DOHH2 (cell line): ENCODE data around the gene ENPP6.

Source experiments
- H3F3A ChIP-seq: fragments of 200-600 bp; sonication (generic), shearing (Covaris generic); 2 replicates; pipeline ENCODE4 v1.6.0; 2016; ENCODE audit warnings: antibody characterized with exemption, mild to moderate bottlenecking; ENCODE audit not compliant: control insufficient read depth, insufficient read depth
- H3K27ac ChIP-seq: fragments of 200-600 bp; sonication (generic); 2 replicates; pipeline ENCODE4 v1.5.1; 2014; ENCODE audit warnings: low read depth, mild to moderate bottlenecking, low read length, moderate library complexity
- H3K27me3 ChIP-seq: fragments of 200-600 bp; sonication (generic); 2 replicates; pipeline ENCODE4 v1.6.1; 2014; ENCODE audit warnings: mild to moderate bottlenecking, low read length, mixed read lengths; ENCODE audit not compliant: control insufficient read depth
- H3K36me3 ChIP-seq: fragments of 200-600 bp; sonication (generic); 2 replicates; pipeline ENCODE4 v1.6.1; 2014; ENCODE audit warnings: mild to moderate bottlenecking, low read length, moderate library complexity, mixed read lengths; ENCODE audit not compliant: control insufficient read depth
- H3K4me1 ChIP-seq: fragments of 200-600 bp; sonication (generic); 2 replicates; pipeline ENCODE4 v1.6.1; 2014; ENCODE audit warnings: mild to moderate bottlenecking, low read length, mixed read lengths; ENCODE audit not compliant: control insufficient read depth
- H3K4me2 ChIP-seq: fragments of 200-600 bp; sonication (generic); 2 replicates; pipeline ENCODE4 v1.6.0; 2014; ENCODE audit warnings: mild to moderate bottlenecking, low read length, moderate library complexity
- H3K4me3 ChIP-seq: fragments of 200-600 bp; sonication (generic); 2 replicates; pipeline ENCODE4 v1.5.1; 2014; ENCODE audit warnings: mild to moderate bottlenecking, low read length, mixed read lengths
- H3K79me2 ChIP-seq: fragments of 200-600 bp; sonication (generic); 2 replicates; pipeline ENCODE4 v1.6.1; 2014; ENCODE audit warnings: mild to moderate bottlenecking, low read length, mixed read lengths; ENCODE audit not compliant: control insufficient read depth
- H3K9me2 ChIP-seq: fragments of 200-600 bp; sonication (generic); replicated peaks from 2 replicates; pipeline ENCODE4 v1.6.1; 2014; ENCODE audit warnings: mild to moderate bottlenecking, low read length, mixed read lengths; ENCODE audit not compliant: control insufficient read depth
- H3K9me3 ChIP-seq: fragments of 200-600 bp; sonication (generic); 2 replicates; pipeline ENCODE4 v1.6.1; 2014; ENCODE audit warnings: antibody characterized with exemption, low read length, mixed read lengths; ENCODE audit not compliant: control insufficient read depth, insufficient read depth
- H4K20me1 ChIP-seq: fragments of 200-600 bp; sonication (generic); 2 replicates; pipeline ENCODE4 v1.6.0; 2014; ENCODE audit warnings: low read depth, mild to moderate bottlenecking, antibody characterized with exemption, low read length, moderate library complexity; ENCODE audit not compliant: control insufficient read depth, insufficient read depth
- CTCF ChIP-seq: fragments of 200-600 bp; sonication (generic); IDR thresholded peaks from one replicate; pipeline ENCODE4 v1.5.1; 2014; ENCODE audit warnings: antibody characterized with exemption, mild to moderate bottlenecking, low read depth, low read length; ENCODE audit not compliant: poor library complexity, severe bottlenecking
- EZH2phosphoT487 ChIP-seq: fragments of 200-600 bp; sonication (generic); IDR thresholded peaks from 2 replicates; pipeline ENCODE4 v1.6.1; 2017; ENCODE audit warnings: borderline replicate concordance, mild to moderate bottlenecking, antibody characterized with exemption, low read length, moderate library complexity, mixed read lengths

ENPP6 gene

GRCh38 chr4:184228056-184228705, 10.5 kb upstream of the ENPP6 start:
- H3F3A ChIP-seq = no peaks in the 10 kb centered on the region

GRCh38 chr4:184216515-184216914, 1.2 kb downstream of the ENPP6 start:
- no peaks in the 10 kb centered on the region for H3K36me3 ChIP-seq
- no peak overlapping the region for H3K27ac ChIP-seq
- no peaks in the 10 kb centered on the region for H3K79me2 ChIP-seq
- no peaks in the 10 kb centered on the region for H3F3A ChIP-seq
- no peaks in the 10 kb centered on the region for H4K20me1 ChIP-seq
- no peaks in the 10 kb centered on the region for H3K9me3 ChIP-seq
- no peaks in the 10 kb centered on the region for H3K9me2 ChIP-seq
- H3K4me2 ChIP-seq = no peak overlapping the region
- H3K27me3 ChIP-seq = peaks cover 4% of the 10 kb centered on the region; the same call in 1 of the 2 replicates
- H3K4me1 ChIP-seq = no peaks in the 10 kb centered on the region
- H3K4me3 ChIP-seq = no peak overlapping the region
- no peak for TF ChIP-seq EZH2phosphoT487
- TF ChIP-seq CTCF = no peak

More at GRCh38 chr4:184228056-184228705, 10.5 kb upstream of the ENPP6 start:
- Histone ChIP-seq H3K9me2 (no peaks in the 10 kb centered on the region), H3K36me3 (no peaks in the 10 kb centered on the region), H3K79me2 (no peaks in the 10 kb centered on the region), H3K27ac (no peak overlapping the region), H3K9me3 (no peaks in the 10 kb centered on the region), H3K4me1 (peaks cover 8% of the 10 kb centered on the region), H3K27me3 (peaks cover 17% of the 10 kb centered on the region), H3K4me3 (no peak overlapping the region), H4K20me1 (no peaks in the 10 kb centered on the region), H3K4me2 (no peak overlapping the region)
- TF ChIP-seq EZH2phosphoT487 (no peak), CTCF (no peak)

- TF ChIP-seq EZH2phosphoT487 (no peak), CTCF (no peak)
- Histone ChIP-seq H3K9me2 (no peaks in the 10 kb centered on the region), H3K79me2 (no peaks in the 10 kb centered on the region), H3K27ac (no peak overlapping the region), H3K4me2 (no peak overlapping the region), H3K36me3 (no peaks in the 10 kb centered on the region), H3K27me3 (no peaks in the 10 kb centered on the region), H3K9me3 (no peaks in the 10 kb centered on the region), H3K4me1 (no peaks in the 10 kb centered on the region), H3K4me3 (no peak overlapping the region), H3F3A (no peaks in the 10 kb centered on the region), H4K20me1 (no peaks in the 10 kb centered on the region)
Observed at GRCh38 chr4:184215709-184216328, 1.9 kb downstream of the ENPP6 start.
